ENCODE data around the gene PBXIP1. TPM values are rescaled to one million over a fixed set of nuclear protein-coding genes. Genes with fewer than 3 reads are reported as not detected.

The PBXIP1 gene
- total RNA-seq, 8 experiments from 2014 or later, result 12.4 to 156 (median 30.8) TPM

GRCh38 chr1:154957091-154957657 is 1.3 kb upstream of the PBXIP1 start:
- in situ Hi-C loops (cut with MboI; ENCODE audit: low pct_unique_long_range_greater_than_20kb in 2 of 9, low sequenced_read_pairs in 9 of 9, unreplicated experiment in 9 of 9), result loop anchor here in 2 of 9 experiments (25.0 kb wide), 1 partner anchor 105 kb away; the partner anchor contains the start of genes ADAM15 (in 2 of the 2) and EFNA4 (in 2 of the 2)
- ATAC-seq (replicated peaks in 6 of 8), result no peak
- no peak overlapping the region for H3K4me3 ChIP-seq
- H3K27ac ChIP-seq, result no peak overlapping the region
- 0 to 56% (median 42%) methylated on average over 1 to 8 of the region's 9 CpGs; no CpG with 5 or more reads in 4 of the 10 experiments for WGBS, 10 experiments
- peaks cover 32 to 36% of the 10 kb centered on the region in 2 donors for H3K4me1 ChIP-seq (replicated peaks in 1 of 2)

DNA sequence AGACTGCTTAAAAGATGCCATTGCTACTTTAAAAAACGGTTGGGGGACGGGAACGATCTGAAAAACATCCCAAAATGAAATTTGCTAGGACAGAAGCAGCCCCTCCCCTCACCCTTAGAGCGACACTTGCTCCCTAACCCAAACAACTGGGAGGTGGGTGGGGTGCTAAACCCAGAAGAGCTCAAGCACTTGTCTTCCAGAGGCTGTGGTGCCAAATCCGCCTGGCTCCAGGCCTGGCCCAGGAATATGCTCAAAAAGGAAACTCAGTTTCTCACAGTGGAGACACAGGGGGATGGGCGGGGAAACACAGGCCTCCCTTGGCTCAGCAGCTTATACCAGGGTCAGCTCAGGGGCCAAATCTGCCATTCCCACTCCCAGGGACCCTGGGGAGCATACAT is 644 bp upstream of the PBXIP1 start:
- 0 to 33% (median 13%) methylated on average over 1 to 6 of the region's 6 CpGs; no CpG with 5 or more reads in 4 of the 10 experiments for WGBS, 10 experiments
- in situ Hi-C loops (cut with MboI; ENCODE audit: low pct_unique_long_range_greater_than_20kb in 2 of 9, low sequenced_read_pairs in 9 of 9, unreplicated experiment in 9 of 9), result loop anchor here in 2 of 9 experiments (25.0 kb wide), 1 partner anchor 106 kb away; the partner anchor contains the start of genes ADAM15 (in 2 of the 2) and EFNA4 (in 2 of the 2)
- Histone ChIP-seq H3K4me3 (peak overlapping the region in 2 of 5 donors; percentile 38 to 42), H3K27ac (no peak overlapping the region), H3K4me1 (replicated peaks in 1 of 2) (peaks cover 32 to 36% of the 10 kb centered on the region in 2 donors)
- ATAC-seq (replicated peaks in 6 of 8), result peak in 1 of 8 experiments; percentile 1

DNA sequence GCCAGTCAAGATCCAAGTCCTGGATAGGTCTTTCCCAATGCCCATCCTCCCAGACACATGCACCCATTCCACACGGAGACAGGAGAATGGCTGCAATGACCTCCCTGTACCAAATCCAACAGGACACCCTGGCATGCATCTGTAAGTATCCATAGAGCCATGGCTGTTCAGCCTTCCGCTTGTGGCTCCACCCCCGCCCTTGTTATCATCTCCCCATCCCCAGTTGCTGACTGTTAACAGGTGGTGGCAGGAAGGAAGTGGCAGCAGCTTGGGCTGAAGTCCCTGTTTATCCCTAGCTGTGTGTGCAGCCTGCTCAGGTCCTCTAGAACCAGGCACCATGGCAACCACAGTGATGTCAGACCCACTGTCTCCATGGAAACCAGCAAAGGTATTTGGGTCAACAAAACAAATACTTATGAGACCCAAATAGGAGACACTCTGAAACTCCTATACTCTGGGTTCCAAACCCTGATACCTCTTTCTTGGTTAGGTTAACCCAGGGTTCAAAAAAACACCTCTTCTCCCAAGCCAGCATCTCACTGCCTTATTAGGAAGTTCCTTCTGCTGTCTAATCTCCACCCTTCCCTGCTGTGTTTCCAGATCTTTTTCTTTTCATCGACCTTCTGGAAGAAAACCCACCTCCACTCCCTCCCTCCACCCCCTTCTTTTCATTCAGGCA is 721 bp downstream of the PBXIP1 start:
- WGBS, 10 experiments, result 0 to 14% (median 2%) methylated on average over 1 to 4 of the region's 4 CpGs
- in situ Hi-C loops (cut with MboI; ENCODE audit: low pct_unique_long_range_greater_than_20kb in 2 of 9, low sequenced_read_pairs in 9 of 9, unreplicated experiment in 9 of 9), result loop anchor here in 2 of 9 experiments (25.0 kb wide), 1 partner anchor 107 kb away; the partner anchor contains the start of genes ADAM15 (in 2 of the 2) and EFNA4 (in 2 of the 2)
- Histone ChIP-seq H3K27ac (peak overlapping the region; percentile 39 to 43), H3K4me3 (peak overlapping the region; percentile 24 to 42 (median 34)), H3K4me1 (replicated peaks in 1 of 2) (peaks cover 24 to 32% of the 10 kb centered on the region in 2 donors)
- ATAC-seq (replicated peaks in 6 of 8), result peak; percentile 15 to 86 (median 80)

GRCh38 chr1:154954541-154954940 is 1.4 kb downstream of the PBXIP1 start:
- peak overlapping the region in 1 of 2 donors; percentile 43 for H3K27ac ChIP-seq
- H3K4me1 ChIP-seq (replicated peaks in 1 of 2), result peaks cover 24 to 32% of the 10 kb centered on the region in 2 donors
- H3K4me3 ChIP-seq, result peak overlapping the region in 1 of 5 donors; percentile 38
- no peak for ATAC-seq (replicated peaks in 6 of 8)
- 42 to 76% (median 62%) methylated on average over 1 to 3 of the region's 3 CpGs; no CpG with 5 or more reads in 3 of the 10 experiments for WGBS, 10 experiments
- in situ Hi-C loops (cut with MboI; ENCODE audit: low pct_unique_long_range_greater_than_20kb in 2 of 9, low sequenced_read_pairs in 9 of 9, unreplicated experiment in 9 of 9), result loop anchor here in 2 of 9 experiments (25.0 kb wide), 1 partner anchor 108 kb away; the partner anchor contains the start of genes ADAM15 (in 2 of the 2) and EFNA4 (in 2 of the 2)

DNA sequence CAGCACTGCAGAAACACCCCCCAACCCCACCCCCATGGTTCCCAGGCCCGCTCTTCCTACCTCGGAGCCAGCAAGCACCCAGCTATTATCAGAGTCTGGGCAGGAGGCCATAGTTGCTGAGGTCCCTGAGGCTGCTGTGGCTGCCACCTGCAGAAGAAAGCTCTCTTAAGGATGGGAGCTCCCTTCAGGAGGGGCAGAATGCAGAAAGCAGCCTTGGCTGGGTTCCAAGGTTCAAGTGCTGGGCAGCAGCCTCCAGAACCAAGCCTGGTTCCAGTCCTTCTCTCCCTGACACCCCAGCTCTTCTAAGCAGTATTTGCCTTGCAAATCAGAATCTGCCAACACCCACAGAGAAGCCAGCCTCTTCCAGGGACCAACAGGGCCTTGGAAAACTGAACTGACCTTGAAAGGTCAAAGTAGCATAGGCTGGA is 2.3 kb downstream of the PBXIP1 start:
- no peak overlapping the region for H3K27ac ChIP-seq

GRCh38 chr1:154952664-154953063 is 3.2 kb downstream of the PBXIP1 start:
- in situ Hi-C loops (cut with MboI; ENCODE audit: low pct_unique_long_range_greater_than_20kb in 2 of 9, low sequenced_read_pairs in 9 of 9, unreplicated experiment in 9 of 9), result loop anchor here in 2 of 9 experiments (25.0 kb wide), 1 partner anchor 110 kb away; the partner anchor contains the start of genes ADAM15 (in 2 of the 2) and EFNA4 (in 2 of the 2)
- 40 to 84% (median 72%) methylated on average over 1 to 6 of the region's 6 CpGs; no CpG with 5 or more reads in 3 of the 10 experiments for WGBS, 10 experiments
- no peak overlapping the region for H3K27ac ChIP-seq
- no peak for ATAC-seq (replicated peaks in 6 of 8)
- H3K4me1 ChIP-seq (replicated peaks in 1 of 2), result peaks cover 24 to 32% of the 10 kb centered on the region in 2 donors
- H3K4me3 ChIP-seq, result no peak overlapping the region

More for the DNA sequence above, 2.3 kb downstream of the PBXIP1 start:
- Histone ChIP-seq H3K4me1 (replicated peaks in 1 of 2) (peaks cover 24 to 32% of the 10 kb centered on the region in 2 donors), H3K4me3 (no peak overlapping the region)
- ATAC-seq (replicated peaks in 6 of 8), result peak in 1 of 8 experiments; percentile 1
- in situ Hi-C loops (cut with MboI; ENCODE audit: low pct_unique_long_range_greater_than_20kb in 2 of 9, low sequenced_read_pairs in 9 of 9, unreplicated experiment in 9 of 9), result loop anchor here in 2 of 9 experiments (25.0 kb wide), 1 partner anchor 109 kb away; the partner anchor contains the start of genes ADAM15 (in 2 of the 2) and EFNA4 (in 2 of the 2)
- no CpG with 5 or more reads among the region's 2 CpGs for WGBS, 10 experiments

GRCh38 chr1:154951901-154952657 is 3.8 kb downstream of the PBXIP1 start:
- 73 to 89% (median 78%) methylated on average over 1 to 9 of the region's 15 CpGs; no CpG with 5 or more reads in 6 of the 10 experiments for WGBS, 10 experiments
- H3K4me3 ChIP-seq, result no peak overlapping the region
- peak in 3 of 8 experiments; percentile 8 to 20 (median 15) for ATAC-seq (replicated peaks in 6 of 8)
- H3K4me1 ChIP-seq (replicated peaks in 1 of 2), result peaks cover 24 to 32% of the 10 kb centered on the region in 2 donors
- no peak overlapping the region for H3K27ac ChIP-seq
- in situ Hi-C loops (cut with MboI; ENCODE audit: low pct_unique_long_range_greater_than_20kb in 2 of 9, low sequenced_read_pairs in 9 of 9, unreplicated experiment in 9 of 9), result loop anchor here in 2 of 9 experiments (25.0 kb wide), 1 partner anchor 110 kb away; the partner anchor contains the start of genes ADAM15 (in 2 of the 2) and EFNA4 (in 2 of the 2)

DNA sequence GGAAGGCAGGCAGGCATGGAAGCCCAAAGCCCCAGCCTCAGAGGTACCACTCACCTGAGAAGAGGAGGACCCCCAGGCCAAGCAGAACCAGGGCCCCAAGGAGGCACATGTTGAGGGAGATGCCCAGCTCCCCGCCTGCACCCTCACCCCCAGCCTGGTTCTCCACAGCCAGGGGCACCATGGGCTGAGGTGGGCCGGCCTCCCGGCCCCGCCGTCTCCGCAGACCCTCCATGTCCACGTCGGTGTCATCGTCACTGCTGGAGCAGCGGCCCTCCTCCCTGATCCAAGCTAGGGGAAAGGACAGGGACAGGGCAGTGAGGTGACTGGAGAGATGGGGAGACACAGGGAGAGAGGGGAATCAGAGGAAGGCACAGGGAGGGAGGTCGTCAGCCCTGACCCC is 7.8 kb downstream of the PBXIP1 start:
- in situ Hi-C loops (cut with MboI; ENCODE audit: low pct_unique_long_range_greater_than_20kb in 2 of 9, low sequenced_read_pairs in 9 of 9, unreplicated experiment in 9 of 9), result no loop called here
- Histone ChIP-seq H3K27ac (no peak overlapping the region), H3K4me1 (replicated peaks in 1 of 2) (peaks cover 13 to 15% of the 10 kb centered on the region in 2 donors), H3K4me3 (no peak overlapping the region)
- no peak for ATAC-seq (replicated peaks in 6 of 8)
- 71 to 100% methylated on average over 1 to 2 of the region's 11 CpGs; no CpG with 5 or more reads in 8 of the 10 experiments for WGBS, 10 experiments

- ATAC-seq (replicated peaks in 6 of 8), result no peak
- H3K27ac ChIP-seq, result no peak overlapping the region
- H3K4me1 ChIP-seq (replicated peaks in 1 of 2), result peaks cover 26% of the 10 kb centered on the region in 2 donors
- no peak overlapping the region for H3K4me3 ChIP-seq
- WGBS, 10 experiments, result 73 to 100% (median 81%) methylated on average over 1 to 14 of the region's 17 CpGs; no CpG with 5 or more reads in 2 of the 10 experiments
- in situ Hi-C loops (cut with MboI; ENCODE audit: low pct_unique_long_range_greater_than_20kb in 2 of 9, low sequenced_read_pairs in 9 of 9, unreplicated experiment in 9 of 9), result no loop called here
Observed at GRCh38 chr1:154945962-154946850, 9.7 kb downstream of the PBXIP1 start.

DNA sequence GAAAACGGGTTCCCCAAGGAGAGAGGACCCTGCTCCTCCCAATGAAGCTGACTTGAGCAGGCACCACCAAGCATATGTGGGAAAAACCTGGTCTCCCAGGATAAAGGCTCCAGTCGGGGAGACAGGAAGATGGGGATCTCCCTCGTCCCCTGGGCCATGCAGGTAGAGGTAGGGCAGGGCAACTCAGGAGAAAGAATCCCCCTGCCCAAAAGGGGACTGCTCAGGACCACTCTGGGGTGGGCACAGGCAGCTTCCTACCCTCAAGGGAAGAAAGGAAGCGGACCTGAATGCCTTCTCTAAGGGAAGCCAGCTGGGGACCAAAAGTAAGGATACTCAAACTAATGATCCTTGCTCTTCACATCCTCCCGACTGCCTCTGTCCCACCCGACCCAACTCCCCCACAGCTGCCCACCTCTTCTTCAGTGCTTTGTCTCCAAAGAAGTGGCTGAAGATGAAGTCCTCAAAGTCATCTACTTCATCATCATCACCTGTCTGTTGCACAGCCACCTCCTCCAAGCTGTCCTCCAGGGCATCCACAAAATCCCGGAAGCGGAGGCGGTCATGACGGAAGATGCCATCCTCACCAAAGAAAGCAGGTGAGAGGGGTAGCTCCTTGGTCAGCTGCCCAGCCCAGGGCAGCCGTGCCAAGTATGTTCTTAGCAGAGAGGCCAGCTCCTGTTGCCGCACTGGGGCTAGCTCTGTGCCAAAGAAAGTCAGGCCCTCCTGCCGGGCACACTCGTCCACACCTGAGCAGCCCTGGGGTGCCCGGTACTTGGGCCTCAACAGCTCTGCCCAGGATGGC is 10.5 kb downstream of the PBXIP1 start:
- Histone ChIP-seq H3K4me1 (replicated peaks in 1 of 2) (peaks cover 34 to 35% of the 10 kb centered on the region in 2 donors), H3K27ac (no peak overlapping the region), H3K4me3 (no peak overlapping the region)
- no peak for ATAC-seq (replicated peaks in 6 of 8)
- in situ Hi-C loops (cut with MboI; ENCODE audit: low pct_unique_long_range_greater_than_20kb in 2 of 9, low sequenced_read_pairs in 9 of 9, unreplicated experiment in 9 of 9), result no loop called here
- 50 to 94% (median 79%) methylated on average over 2 to 13 of the region's 15 CpGs; no CpG with 5 or more reads in 4 of the 10 experiments for WGBS, 10 experiments
